HFF-Myc (cell line): ENCODE measurements around the gene CFD.
"Not testable (repeated sequence)": the region's sequence is repeated elsewhere in the genome, so short reads cannot be mapped to it uniquely, and the experiment has no call there.

ENCODE experiments used
- DNase-seq: peaks from one replicate; pipeline ENCODE4 v3.0.0-alpha.2; 2011; ENCODE audit warnings: low read depth; ENCODE audit errors: extremely low read depth
- H3K4me3 ChIP-seq: replicated peaks from 2 replicates; pipeline ENCODE4 v1.5.1; 2011; ENCODE audit warnings: low read depth, mild to moderate bottlenecking, control low read depth, low read length
- TF ChIP-seq, protein P1 (sequence below): IDR thresholded peaks from 2 replicates; pipeline ENCODE4 v1.5.1; 2012; ENCODE audit warnings: mild to moderate bottlenecking, low read depth, low read length, control low read depth; ENCODE audit errors: missing control alignments

The CFD gene

DNA sequence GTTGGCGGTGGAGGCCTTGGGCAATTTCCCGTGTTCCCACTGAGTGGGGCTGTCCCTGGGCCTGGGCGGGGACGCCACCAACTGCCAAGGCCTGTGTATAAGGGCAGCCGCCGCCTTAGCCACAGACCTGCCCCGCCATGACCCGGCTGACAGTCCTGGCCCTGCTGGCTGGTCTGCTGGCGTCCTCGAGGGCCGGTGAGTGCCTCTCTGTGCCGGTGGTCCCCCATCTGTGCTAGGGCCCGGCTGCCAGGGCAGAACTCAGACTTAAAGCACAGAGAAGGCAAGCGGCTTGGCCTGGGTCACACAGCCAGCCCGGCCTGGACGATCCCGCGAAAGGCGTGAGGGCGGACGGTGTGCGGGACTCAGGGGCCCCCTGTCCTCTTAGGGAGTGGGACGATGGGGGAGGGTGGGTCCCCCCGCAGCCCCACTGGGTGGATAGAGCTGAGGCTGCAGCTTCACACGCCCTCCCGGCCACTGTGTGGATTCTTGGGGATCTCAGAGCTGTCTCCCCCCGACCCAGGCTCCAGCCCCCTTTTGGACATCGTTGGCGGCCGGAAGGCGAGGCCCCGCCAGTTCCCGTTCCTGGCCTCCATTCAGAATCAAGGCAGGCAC is 31.6 kb upstream of the CFD start, which contains the start of gene AZU1:
Gene AZU1 (plus strand): TSS at position 128 of the 612 bp plus-strand sequence. CDS start 10 bp downstream, at position 138.
- TF ChIP-seq, protein P1, sequence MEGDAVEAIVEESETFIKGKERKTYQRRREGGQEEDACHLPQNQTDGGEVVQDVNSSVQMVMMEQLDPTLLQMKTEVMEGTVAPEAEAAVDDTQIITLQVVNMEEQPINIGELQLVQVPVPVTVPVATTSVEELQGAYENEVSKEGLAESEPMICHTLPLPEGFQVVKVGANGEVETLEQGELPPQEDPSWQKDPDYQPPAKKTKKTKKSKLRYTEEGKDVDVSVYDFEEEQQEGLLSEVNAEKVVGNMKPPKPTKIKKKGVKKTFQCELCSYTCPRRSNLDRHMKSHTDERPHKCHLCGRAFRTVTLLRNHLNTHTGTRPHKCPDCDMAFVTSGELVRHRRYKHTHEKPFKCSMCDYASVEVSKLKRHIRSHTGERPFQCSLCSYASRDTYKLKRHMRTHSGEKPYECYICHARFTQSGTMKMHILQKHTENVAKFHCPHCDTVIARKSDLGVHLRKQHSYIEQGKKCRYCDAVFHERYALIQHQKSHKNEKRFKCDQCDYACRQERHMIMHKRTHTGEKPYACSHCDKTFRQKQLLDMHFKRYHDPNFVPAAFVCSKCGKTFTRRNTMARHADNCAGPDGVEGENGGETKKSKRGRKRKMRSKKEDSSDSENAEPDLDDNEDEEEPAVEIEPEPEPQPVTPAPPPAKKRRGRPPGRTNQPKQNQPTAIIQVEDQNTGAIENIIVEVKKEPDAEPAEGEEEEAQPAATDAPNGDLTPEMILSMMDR: no peak
- no peak for DNase-seq
- H3K4me3 ChIP-seq: no peak within 1 kb of the TSS

DNA sequence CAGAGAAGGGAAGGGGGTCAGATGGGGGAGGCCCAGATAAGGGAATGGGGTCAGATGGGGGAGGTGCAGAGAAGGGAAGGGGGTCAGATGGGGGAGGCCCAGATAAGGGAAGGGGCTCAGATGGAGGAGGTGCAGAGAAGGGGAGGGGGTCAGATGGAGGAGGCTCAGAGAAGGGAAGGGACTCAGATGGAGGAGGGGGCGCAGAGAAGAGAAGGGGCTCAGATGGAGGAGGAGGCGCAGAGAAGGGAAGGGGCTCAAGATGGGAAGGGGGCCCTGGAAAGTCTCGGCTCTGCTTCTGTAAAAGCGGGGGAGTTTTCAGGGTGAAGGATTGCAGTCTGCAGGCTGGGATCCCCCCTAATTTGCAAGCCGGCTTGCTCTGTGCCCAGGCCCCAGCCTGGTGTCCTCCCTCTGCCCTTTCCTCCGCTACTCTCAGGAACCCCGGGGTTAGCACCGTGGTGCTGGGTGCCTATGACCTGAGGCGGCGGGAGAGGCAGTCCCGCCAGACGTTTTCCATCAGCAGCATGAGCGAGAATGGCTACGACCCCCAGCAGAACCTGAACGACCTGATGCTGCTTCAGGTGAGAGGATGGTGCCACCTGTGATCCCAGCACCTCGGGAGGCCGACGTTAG is 30.2 kb upstream of the CFD start:
- no peak for DNase-seq
- H3K4me3 ChIP-seq: no peak overlapping the region

DNA sequence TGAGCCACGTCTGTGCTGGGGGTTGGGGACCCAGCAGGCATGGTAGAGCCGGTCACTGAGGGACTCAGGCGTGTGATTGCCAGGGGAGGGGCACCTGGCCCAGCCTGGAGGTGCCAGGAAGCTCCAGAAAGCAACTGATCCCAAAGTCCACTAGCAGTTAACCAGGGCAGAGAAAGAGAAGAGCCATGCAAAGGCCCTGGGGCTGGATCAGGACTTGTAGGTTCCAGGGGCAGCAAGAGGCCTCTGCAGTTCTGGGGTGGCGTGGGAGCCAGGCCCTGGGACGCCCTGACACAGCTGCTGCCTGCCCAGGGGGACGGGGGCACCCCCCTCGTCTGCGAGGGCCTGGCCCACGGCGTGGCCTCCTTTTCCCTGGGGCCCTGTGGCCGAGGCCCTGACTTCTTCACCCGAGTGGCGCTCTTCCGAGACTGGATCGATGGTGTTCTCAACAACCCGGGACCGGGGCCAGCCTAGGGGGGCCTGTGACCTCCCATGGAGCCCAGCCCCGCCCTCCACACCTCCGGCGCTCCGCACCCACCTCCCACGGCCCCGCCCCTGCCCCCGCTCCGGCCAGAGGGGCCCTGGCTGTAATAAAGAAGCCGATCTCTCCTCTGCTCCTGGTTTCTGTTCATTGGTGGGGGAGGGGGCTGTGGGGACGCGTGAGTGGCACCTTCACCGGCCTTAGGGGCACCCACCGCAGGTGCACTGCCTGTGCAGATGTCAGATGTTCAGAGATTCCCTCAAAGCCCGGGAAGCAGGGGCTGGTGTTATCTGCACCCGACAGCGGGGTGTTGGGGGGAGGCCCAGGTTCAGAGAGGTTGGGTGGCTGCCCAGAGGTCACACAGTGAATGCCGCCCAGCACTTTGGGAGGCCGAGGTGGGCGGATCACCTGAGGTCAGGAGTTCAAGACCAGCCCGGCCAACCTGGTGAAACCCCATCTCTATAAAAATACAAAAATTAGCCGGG is 27.8 kb upstream of the CFD start:
- no peak for DNase-seq
- TF ChIP-seq, protein P1: no peak
- no peak overlapping the region for H3K4me3 ChIP-seq

More for the DNA sequence above, 30.2 kb upstream of the CFD start:
- TF ChIP-seq, protein P1: no peak

DNA sequence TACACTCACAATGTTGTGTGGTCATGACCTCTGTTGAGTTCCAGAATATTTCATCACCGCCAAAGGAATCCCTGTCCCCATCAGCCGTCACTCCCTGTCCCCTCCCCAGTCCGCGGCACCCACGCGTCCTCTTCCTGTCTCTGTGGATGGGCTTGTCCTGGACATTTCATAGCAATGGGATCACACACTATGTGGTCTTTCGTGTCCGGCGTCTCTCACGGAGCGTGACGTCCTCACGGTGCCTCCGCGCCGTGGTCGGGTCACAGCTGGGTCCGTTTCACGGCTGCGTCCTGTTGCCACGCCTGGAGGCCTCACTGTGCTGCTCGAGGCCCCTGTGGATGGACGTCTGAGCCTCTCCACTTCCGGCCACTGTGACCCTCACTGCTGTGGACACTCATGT is 25.2 kb upstream of the CFD start:
- H3K4me3 ChIP-seq: no peak overlapping the region
- TF ChIP-seq, protein P1: no peak
- no peak for DNase-seq

DNA sequence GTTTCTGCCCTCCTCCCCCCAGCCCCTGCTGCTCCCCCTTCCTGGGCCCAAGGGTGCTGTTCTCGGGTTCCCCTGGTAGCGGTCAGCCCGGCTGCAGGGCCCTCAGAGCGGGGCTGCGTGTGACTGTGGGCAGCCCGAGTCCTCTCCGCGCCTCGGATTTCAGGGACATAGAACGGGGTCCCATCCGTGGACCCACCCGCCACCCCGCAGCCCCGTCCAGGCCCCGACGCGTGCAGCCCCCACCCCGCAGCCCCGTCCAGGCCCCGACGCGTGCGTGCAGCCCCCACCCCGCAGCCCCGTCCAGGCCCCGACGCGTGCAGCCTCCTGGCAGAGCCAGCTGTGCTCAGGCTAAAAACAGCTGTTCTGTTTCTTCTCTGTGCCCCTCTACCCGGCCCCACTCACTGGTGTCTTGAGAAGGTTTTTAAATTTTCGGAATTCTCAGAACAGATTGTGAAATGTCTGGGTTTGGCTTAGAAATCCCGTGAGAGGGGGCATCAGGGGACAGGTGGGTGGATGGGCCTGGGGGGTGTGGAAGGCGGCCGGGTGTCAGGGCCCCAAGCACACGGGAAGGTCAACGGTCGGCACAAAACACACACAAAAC is 24.2 kb upstream of the CFD start:
- TF ChIP-seq, protein P1: no peak
- H3K4me3 ChIP-seq: no peak overlapping the region
- no peak for DNase-seq

DNA sequence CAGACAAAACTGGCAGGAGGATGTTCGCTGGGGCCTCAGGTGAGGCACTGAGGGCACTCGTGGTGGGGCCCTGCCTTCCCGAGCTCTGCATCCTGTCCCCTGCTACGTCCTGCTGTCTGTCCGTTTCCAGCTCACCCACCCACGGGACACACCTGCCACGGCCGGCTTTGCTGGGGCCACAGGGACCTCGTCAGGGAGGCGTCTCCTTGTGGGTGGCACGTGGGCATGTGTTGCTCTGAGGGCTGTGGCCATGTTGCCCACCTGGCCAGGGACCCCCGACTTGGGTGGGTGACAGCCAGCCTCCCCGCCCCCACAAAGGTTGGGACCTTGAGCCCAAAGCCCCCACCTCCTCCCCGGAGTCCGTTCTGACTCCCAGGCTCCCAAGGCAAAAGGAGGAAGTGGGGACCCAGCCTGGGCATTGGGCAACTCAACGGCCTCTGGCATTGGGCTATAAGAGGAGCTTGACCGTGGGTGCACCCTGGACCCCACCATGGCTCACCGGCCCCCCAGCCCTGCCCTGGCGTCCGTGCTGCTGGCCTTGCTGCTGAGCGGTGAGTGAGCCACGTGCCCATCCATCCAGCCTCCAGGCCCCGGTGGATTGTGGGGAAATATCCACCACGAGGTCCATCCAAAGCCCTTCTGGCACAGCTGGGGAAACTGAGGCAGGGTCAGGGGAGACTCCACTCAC is 18.8 kb upstream of the CFD start, which contains the start of gene PRTN3:
Gene PRTN3 (plus strand): TSS at position 481 of the 688 bp plus-strand sequence. CDS start 10 bp downstream, at position 491.
- DNase-seq: no peak
- H3K4me3 ChIP-seq: no peak within 1 kb of the TSS
- TF ChIP-seq, protein P1: no peak

DNA sequence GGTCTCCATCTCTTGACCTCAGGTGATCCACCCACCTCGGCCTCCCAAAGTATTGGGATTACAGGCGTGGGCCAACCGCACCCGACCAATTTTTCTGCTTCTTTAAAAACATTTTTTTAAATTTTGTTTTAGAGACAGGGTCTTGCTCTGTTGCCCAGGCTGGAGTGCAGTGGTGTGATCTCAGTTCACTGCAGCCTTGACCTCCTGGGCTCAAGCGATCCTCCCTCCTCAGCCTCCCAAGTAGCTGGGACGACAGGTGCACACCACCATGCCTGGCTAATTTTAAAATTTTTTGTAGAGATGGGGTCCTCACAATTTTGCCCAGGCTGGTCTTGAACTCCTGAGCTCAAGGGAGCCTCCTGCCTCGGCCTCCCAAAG is 16.7 kb upstream of the CFD start:
- not testable (repeated sequence) for DNase-seq, H3K4me3 ChIP-seq
